Vagina (tissue), 2 donors: Measurements from ENCODE around the gene CALR.

Experiments used
- POLR2AphosphoS5 ChIP-seq, 2 donors: sonication (generic); formaldehyde crosslinking; IDR thresholded peaks; one replicate each; pipeline ENCODE4 v1.9.0; 2017; ENCODE audit warnings: antibody characterized with exemption in 2 of 2, mild to moderate bottlenecking in 2 of 2, low read depth in 1 of 2; ENCODE audit not compliant: insufficient read depth in 1 of 2
- TF ChIP-seq, protein P1 (sequence below), 3 experiments: fragments of 450-650 bp in 2 of 3; fragments of 200-600 bp in 1 of 3; sonication (generic) in 1 of 3; IDR thresholded peaks; one replicate each; pipeline ENCODE4 v1.5.1; 2017 to 2019; ENCODE audit warnings: antibody characterized with exemption in 3 of 3, mild to moderate bottlenecking in 2 of 3, moderate library complexity in 2 of 3

DNA sequence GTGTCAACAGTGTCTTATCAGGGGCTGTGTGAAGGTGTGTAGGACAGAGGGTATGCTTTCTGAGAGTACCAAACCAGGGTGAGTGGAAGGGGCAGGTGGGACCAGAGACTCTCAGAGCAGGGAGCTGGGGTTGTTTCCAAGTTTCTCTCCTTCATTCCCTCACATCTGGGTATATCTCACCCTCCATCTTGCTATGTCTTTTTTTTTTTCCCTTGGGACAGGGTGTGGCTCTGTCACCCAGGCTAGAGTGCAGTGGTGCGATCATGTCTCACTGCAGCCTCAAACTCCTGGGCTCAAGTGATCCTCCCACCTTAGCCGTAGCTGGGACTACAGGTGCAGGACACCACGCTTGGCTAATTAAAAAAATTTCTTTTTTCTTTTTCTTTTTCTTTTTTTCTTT is 41.6 kb downstream of the CALR start:
- TF ChIP-seq, protein P1, sequence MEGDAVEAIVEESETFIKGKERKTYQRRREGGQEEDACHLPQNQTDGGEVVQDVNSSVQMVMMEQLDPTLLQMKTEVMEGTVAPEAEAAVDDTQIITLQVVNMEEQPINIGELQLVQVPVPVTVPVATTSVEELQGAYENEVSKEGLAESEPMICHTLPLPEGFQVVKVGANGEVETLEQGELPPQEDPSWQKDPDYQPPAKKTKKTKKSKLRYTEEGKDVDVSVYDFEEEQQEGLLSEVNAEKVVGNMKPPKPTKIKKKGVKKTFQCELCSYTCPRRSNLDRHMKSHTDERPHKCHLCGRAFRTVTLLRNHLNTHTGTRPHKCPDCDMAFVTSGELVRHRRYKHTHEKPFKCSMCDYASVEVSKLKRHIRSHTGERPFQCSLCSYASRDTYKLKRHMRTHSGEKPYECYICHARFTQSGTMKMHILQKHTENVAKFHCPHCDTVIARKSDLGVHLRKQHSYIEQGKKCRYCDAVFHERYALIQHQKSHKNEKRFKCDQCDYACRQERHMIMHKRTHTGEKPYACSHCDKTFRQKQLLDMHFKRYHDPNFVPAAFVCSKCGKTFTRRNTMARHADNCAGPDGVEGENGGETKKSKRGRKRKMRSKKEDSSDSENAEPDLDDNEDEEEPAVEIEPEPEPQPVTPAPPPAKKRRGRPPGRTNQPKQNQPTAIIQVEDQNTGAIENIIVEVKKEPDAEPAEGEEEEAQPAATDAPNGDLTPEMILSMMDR (IDR thresholded peaks at IDR 0.05) = no peak
- TF ChIP-seq POLR2AphosphoS5 (IDR thresholded peaks at IDR 0.05; ENCODE audit: insufficient read depth in 1 of 2, low read depth in 1 of 2) = no peak
